HCT116 (cell line): ENCODE data around the gene GIGYF1.
A peak's percentile ranks its signal among the peaks of the same experiment; 100 is the strongest.

Experiments
- CTCF ChIP-seq, 3 experiments: fragments of 200-600 bp in 1 of 3; sonication (generic) in 1 of 3; IDR thresholded peaks in 2 of 3; conservative IDR thresholded peaks in 1 of 3; 2 replicates each; pipeline ENCODE4 v1.5.1; 2012 to 2017; ENCODE audit warnings: low read depth in 2 of 3, low read length in 2 of 3, antibody characterized with exemption in 1 of 3, borderline replicate concordance in 1 of 3, control low read depth in 1 of 3, mild to moderate bottlenecking in 1 of 3, mixed read lengths in 1 of 3, mixed run types in 1 of 3, moderate library complexity in 1 of 3; ENCODE audit not compliant: insufficient read depth in 1 of 3
- ELF1 ChIP-seq: IDR thresholded peaks from 2 replicates; pipeline ENCODE4 v1.6.1; 2012; ENCODE audit warnings: low read depth, borderline replicate concordance
- JUND ChIP-seq: IDR thresholded peaks from 2 replicates; pipeline ENCODE4 v1.6.1; 2012
- RAD21 ChIP-seq: IDR thresholded peaks from 2 replicates; pipeline ENCODE4 v1.6.1; 2012; ENCODE audit warnings: low read depth, mild to moderate bottlenecking
- YY1 ChIP-seq: IDR thresholded peaks from 2 replicates; pipeline ENCODE4 v1.6.1; 2011; ENCODE audit warnings: low read length, low read depth, moderate library complexity, mild to moderate bottlenecking; ENCODE audit not compliant: insufficient replicate concordance; ENCODE audit errors: extremely low read depth
- ZNF274 ChIP-seq: fragments of 200-500 bp; sonication (Bioruptor generic); IDR thresholded peaks from 2 replicates; pipeline ENCODE4 v1.6.1; 2014; ENCODE audit warnings: mild to moderate bottlenecking, low read depth, low read length, inconsistent platforms

- peak; percentile 89 to 94 (median 91) for TF ChIP-seq CTCF (IDR thresholded peaks at IDR 0.05 in 2 of 3, conservative IDR thresholded peaks at IDR 0.05 in 1 of 3; ENCODE audit: borderline replicate concordance in 1 of 3, insufficient read depth in 1 of 3, low read depth in 2 of 3, low read length in 2 of 3)
- no peak for TF ChIP-seq ELF1
- TF ChIP-seq ZNF274 = no peak
- TF ChIP-seq YY1 = peak; percentile 24
- TF ChIP-seq RAD21 = peak; percentile 87
- no peak for TF ChIP-seq JUND
Observed at GRCh38 chr7:100691676-100692577, 2.1 kb downstream of the GIGYF1 start.
